ENCODE results near the gene ACBD6.

The ACBD6 gene

DNA sequence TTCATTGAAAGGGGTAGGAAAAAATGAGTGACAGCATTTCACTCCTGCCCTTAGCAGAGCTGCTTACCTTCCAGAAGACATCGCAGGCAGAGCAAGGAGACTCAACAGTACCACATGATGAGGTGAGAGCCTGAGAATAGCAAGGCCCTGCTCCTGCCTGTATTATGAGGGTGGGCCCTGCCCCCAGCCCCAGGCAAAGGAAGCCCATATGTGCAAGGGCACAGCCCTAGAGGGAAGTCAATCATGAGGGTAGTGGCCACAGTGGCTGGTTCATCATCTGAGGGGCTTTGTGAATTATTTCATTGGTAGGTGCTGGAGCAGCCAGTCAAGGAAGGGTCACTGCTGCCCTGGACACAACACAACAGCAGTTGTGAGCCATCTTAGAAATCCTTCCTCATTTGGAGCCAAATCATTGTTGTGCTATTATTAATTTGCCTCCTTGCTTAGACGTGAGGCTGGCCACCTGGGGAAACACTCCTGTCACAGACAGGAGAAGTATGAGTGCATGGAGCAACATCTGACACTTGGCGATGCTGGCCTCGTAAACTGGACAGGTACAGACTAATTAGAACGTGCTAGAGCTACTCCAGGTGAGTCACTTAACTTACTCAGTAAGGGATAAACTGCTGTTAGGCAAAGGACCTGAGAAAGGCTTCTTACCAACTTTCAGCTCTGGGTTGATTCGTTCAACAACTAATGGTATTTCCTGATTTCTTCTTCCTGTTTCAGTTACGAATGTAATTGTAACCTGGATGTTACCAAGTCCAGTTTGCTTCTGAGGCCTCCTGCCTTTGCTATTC, 22.7 kb upstream of the ACBD6 start:
- no peak for DNase-seq

DNA sequence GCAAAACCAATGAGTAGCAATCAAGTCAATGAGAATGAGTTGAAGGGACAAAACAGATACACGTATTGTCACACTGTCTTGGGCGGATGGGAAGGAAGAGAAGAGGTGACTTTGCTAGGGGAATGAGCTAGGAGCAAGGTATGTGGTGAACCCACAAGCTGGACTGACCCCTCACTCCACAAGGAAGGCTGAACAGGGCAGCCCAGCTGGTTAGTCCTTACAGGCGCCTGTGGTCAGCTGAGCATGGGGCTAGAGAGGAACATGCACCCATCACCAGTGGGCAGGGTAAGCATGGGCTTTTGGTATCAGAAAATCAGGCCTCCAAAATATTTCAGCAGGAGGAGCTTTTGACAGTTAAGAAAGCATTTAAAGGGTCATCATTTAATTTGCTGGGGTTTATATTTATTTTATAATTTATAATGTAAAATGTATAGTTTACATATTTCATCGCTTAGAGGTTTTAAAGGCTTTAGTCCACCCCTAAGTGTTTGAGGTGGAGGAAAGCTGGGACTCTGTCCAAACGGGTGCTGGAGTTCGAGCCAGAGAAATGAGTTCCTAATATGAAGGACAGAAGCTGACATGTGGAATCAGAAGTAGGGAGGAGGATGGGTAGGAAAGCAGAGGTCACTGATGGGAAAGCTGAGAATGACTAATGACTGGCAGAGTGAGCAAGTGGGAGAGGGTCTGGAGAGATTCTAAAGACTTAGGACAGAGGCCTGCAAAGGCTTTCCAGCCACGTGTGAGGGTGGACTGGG, 22.0 kb upstream of the ACBD6 start:
- DNase-seq, result no peak

DNA sequence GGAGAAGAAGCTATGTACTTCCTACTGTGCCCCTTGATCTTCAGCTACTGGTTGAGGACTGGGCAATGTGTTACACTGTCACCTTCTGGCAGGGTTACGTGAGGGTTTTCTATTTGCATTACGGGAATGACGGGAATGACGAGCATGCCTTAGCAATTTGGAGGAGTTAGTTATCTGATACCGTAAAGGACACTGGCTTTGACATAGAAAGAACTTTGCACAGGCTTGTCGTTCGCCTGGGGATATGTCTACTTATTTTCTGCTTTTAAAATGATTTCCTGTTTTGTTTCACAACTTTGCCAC, 19.8 kb upstream of the ACBD6 start:
- DNase-seq, result no peak

DNA sequence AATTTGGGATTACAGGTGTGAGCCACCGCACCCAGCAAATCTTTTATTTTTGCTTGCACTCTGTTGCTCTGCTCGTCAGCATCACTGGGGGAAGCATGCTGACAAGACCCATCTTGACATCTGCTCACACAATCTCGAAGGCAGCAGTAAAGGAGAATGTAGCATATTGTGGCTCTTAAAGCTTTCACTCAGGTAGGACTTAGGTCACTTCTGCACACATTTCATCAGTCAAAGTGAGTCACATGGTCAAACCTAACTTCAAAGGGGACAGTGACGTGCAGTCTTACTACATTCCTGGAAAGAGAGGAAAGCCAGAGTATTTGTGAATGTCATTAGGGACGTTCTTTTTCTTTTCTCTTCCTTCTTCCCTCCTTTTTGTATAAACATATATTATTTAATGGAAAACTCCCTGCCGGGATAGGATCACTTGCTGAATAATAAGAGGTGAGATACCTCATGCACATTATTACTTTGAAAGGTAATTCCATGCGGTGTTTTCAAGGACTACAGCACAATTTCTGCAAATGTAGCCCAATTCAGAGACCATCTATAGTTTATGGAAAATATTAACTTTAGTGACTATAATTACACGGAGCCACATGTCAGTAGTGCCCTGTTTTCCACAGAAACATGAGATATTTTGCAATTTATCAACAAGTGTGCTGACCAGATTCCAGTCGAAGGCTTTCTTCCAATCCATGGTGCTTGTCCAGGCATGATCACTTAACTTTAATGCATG, 19.3 kb upstream of the ACBD6 start:
- DNase-seq, result no peak

DNA sequence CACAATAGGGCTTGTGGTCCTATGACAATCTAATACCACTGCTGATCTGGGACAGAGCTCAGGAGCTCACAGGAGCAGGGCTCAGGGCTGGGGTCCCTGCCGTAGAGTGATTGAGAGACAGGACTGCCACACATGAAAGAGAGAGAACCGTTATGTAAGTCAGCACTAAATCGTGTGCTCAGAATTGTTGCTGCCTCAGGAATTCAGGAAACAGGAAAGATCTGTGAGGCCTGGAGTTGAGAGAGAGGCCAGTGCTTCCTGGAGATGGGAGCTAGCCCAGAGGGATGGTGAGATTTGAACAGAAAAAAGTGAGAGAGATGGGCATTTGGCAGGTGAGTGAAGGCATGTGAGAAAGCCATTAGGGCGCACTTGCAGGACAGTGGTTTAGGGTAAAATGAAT, 17.5 kb upstream of the ACBD6 start:
- DNase-seq, result no peak

DNA sequence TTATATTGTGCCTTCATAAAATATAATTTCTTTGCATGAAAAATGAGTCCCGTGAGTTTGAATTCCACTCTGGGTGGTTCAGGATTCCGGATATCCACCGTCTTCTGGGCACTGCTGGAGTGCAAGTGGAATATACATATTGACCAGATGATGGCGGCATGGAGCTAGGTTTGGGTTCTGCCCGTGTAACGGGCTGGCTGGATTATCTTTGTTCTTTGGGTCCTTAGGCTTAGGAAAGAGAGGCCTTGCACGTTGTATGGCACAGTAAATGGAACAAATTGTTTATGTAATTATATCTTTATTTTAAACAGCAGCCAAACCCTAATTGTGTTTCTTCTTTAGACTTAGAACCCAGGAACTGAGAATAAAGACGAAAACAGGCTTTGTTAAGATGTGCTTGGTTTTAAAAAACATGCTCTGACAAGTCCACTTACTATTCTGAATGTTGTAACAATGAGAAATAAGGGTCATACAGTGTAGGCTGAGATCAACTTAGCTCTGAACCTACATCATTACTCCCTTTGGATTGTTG, 13.5 kb upstream of the ACBD6 start:
- DNase-seq, result peak; percentile 61

DNA sequence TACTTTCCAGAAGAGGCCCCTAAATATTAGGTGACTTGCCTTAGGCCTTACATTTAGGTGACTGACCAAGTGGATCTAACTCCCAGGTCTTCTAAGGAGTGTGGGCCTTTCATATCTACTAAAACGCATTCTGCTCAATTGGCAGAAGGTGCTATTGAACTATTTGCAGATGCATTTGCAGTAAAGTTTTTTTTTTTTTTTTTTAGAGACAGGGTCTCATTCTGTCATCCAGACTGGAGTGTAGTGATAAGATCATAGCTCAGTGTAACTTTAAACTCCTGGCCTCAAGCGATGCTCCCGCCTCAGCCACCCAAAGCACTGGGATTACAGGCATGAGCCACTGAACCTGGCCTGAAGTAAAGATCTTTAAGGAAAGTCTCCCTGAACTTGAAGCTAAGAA, 13.0 kb upstream of the ACBD6 start:
- DNase-seq, result no peak

DNA sequence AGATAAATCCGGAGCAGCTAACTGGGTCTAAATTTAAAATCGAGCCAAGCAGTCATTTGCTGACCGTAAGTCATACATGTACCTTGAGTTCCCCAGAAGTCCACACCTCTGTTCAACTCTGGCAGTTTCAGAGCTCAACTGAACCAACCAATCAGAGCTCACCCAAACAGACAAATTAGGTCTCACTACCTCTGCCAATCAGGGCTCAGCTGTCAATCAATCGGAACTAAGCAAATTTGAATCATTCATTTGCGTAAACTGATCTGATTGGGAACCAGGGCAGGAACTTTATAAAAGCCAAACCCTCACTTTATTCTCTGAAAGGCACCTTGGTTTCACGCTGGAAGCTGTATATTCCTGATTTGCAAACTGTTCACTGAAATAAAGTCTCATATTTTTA, 11.2 kb upstream of the ACBD6 start:
- no peak for DNase-seq

DNA sequence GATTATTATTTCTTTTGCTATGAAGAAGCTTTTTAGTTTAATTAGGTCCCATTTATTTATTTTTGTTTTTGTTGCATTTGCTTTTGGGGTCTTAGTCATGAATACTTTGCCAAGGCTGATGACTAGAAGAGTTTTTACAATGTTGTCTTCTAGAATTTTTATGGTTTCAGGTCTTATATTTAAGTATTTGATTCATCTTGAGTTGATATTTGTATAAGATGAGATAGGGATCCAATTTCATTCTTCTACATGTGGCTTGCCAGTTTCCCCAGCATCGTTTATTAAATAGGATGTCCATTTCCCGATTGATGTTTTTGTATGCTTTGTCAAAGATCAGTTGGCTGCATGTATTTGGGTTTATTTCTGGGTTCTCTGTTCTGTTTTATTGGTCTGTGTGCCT, 8.5 kb upstream of the ACBD6 start:
- DNase-seq, result no peak

DNA sequence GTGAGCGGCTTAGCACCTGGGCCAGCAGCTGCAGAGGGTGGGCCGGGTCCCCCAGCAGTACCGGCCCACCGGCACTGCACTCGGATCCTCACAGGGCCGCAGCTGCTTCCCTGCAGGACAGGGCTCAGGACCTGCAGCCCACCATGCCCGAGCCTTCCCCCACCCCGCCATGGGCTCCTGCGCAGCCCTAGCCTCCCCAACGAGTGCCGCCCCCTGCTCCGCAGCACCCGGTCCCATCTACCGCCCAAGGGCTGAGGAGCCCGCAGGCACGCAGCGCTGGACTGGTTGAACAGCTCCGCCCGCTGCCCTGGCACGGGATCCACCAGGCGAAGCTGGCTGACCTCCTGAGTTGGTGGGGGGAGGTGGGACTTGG, 6.3 kb upstream of the ACBD6 start:
- DNase-seq, result no peak

DNA sequence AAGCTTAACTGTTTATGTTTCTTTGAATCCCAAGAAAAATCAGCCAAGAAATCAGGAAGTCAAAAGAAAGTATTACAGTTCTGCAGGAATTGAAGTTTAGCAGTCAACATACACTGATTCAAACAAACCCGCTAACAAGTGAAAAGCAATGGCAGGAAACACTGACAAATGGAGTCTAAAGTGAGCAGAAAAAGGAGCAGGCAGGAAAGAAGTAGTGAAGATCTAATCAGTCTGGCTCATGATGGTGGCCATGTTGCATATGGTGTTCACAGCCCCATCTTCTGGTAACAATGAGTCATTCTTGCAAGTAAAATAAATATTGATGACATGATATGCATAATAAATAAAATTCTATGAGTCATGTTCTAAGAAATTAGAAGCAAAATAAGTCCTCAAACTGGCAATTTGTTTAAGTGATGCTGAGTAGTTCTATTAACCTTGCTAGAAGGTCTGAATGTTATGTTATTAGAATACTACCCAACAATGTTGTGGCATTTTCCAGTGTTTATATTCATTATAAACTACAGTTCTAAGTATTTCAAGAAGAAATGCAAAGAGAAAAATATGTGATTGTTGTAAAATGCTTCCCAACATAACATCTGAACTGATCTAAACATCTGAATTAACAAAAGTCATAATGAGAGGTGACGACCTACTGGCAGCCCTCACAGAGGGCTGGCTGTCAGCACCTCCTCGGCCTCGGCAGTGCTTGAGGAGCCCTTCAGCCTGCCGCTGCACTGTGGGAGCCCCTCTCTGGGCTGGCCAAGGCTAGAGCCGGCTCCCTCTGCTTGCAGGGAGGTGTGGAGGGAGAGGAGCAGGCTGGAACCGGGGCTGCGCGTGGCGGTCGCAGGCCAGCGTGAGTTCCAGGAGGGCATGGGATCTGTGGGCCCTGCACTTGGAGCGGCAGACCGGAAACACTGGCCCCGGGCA, 5.7 kb upstream of the ACBD6 start:
- DNase-seq, result peak; percentile 39

DNA sequence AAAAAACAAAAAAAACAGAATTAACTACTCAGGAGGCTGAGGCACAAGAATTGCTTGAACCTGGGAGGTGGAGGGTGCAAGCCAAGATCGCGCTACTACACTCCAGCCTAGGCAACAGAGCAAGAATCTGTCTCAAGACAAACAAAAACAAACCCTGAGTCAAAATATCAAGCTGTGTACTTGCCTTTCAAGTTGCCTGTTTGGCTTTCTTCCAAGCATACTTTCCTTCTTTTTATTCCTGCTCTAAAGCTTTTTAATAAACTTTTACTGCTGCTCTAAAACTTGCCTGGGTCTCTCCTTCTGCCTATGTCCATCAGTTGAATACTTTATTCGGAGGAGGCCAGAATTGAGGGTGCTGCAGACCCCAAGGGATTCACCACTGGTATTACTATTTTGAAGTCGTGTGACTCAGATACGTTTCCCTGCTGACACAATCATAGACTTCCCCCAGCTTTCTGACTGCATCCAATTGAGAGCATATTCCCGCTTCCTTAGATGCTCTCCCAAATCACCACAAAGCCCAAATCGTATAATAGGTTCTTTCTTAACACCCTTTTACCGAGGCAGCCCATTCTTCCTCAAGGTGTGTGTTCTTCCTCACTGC, 3.5 kb upstream of the ACBD6 start:
- DNase-seq, result no peak

DNA sequence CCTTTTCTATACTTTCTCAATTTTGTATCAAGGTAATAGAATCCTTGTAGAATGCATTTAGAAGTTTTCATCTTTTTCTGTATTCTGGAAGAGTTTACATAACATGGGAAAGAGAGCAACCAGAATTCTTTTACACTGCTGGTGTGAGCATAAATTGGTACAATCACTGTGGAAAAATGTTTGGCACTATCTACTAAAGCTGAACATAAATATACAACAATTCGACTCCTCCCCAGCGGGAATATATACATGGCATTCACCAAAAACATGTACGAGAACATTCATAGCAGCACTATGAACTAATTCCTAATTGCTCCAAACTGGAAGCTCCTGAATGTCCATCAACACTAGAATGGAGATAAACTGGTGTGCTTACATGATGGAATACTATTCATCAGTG, 1.8 kb upstream of the ACBD6 start:
- no peak for DNase-seq

DNA sequence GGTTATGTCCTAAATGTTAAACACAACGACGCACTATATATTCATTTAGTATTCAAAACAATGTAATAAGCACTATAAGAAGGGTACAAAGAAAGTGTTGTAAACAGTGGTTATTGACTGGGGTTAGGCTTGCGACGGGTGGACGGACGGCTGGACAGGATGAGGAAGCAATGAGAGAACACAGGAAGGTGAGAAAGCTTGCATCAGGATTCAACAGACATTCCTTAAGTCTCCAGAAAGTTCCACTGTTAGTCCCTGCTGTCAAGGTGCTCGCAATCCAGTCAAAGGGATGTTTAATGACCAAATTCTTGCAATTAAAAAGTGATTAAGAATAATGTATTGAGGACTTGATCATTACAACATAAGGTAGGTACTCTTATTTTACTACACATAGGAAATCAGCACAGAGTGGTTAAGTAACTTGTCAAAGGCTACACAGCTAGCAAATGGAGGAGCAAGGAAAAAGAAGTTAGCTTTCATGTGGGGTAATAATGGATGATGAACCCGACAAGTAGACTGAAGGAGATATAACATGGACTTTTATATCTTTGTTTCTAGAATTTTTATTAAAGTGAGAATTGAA, 994 bp upstream of the ACBD6 start:
- no peak for DNase-seq

DNA sequence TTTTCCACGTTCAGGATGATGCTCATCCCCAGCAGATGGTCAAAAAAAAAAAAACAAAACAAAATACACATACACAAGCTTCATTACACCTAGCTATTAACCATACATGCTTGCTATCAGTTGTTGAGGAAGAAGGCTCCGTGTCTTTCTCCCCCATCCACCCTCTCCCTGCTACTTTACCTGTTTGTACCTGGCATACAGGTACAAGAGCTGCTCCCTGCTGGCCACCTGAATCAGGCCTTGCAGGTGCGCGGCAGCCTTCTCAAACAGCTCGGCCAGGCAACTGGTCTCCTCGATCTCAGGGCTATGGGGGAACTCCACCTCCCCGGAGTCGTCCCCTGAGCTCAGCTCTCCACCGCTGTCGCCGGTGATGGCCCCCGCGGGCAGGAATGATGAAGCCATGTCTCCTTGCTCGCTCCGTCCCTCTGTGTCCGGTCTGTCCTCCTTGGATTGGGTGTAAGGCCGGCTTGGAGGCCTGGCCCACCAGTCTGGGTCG, 464 bp downstream of the ACBD6 start:
- DNase-seq, result no peak

DNA sequence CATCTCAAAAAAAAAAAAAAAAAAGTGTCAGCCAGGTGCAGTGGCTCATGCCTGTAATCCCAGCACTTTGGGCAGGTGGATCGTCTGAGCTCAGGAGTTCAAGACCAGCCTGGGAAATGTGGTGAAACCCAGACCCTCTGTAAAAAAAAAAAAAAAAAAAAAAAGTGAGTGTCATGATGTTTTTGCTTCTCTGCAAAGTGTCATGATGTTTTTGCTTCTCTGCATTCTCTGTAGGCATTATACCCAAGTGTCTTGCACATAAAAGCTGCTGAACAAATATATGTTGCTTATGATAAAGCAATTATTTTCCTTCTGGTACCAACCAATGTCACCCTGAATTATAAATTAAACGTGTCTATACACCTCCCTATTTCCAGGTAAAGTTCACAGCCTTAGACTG, 1.7 kb downstream of the ACBD6 start:
- no peak for DNase-seq

DNA sequence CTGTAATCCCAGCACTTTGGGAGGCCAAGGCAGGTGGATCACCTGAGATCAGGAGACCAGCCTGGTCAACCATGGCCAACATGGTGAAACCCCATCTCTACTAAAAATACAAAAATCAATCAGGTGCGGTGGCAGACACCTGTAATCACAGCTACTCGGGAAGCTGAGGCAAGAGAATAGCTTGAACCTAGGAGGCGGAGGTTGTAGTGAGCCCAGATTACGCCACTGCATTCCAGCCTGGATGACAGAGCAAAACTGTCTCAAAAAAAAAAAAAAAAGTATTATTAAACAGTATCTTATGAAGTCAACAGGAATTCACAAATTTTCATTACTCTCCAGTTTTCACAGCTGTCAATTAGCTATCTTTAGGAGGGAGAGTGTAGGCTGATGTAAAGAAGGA, 3.8 kb downstream of the ACBD6 start:
- no peak for DNase-seq

DNA sequence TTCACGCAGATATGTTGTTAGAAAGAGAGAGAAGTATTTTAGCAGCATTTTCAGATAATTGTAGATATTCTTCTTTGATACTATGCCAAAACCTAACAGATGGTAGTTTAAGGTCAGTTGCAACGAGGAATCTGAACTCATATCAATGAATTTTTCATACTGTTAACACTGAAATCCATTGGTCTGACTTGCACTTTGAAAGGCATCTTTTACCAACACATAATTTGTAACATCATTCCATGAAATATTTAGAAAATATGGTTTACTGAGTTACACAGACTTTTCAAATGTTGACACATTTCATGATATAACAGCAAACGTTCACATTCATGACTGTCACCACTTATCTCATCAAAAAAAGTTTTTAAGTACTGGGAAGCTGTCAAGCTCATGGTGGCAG, 4.6 kb downstream of the ACBD6 start:
- no peak for DNase-seq

DNA sequence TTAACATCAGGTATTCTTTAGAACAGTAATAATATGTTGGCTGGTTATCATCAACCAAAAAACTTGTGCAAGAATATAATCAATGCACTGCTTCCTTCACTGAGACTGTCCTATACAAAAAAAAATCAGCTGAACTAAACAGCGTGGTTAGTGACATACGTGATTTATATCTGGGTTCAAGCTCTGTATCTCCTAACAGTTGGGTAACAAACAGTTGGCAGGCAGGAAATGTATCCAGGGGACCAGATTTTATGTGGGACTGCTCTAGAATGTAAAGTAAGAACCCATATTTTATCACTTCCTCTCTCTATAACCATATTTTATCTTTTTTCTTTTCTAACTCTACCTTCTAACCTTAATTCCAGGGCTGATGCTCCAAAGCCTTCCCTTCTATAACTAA, 8.0 kb downstream of the ACBD6 start:
- DNase-seq, result no peak

DNA sequence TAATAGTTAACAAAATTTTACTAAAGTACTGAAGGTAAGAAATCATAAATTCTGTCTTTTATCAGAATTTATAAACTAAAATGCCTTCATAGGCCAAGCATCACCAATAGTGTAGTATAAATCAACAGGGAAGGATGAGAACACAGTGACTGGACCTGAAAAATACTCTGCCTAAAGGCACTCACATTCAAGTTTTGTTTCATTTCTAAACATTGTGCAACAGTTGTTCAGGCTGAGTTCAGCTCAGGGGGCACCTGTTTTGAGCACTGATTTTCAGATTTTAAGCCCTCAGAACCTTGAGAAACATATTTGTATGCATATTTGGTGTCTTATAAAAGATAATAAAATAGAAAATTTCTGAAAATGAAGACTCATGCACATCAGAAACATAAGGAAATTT, 12.4 kb downstream of the ACBD6 start:
- DNase-seq, result no peak

DNA sequence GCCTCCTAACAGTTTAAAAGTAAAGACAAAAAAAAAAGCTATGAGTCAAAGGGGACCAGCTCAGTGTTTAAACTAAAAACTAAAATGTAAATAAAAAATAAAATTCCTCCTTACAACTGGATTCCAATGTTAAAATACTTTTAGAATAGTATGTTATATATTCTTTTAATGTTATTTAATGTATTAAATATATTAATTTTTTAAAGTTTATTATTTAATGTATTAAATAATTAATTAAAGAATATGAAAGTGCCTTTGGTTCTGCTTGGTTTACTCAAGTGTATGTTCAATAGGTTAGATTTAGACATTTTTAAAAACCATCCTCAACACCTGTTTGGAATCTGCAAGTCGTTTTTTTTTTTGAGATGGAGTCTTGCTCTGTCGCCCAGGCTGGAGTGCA, 13.1 kb downstream of the ACBD6 start:
- no peak for DNase-seq

DNA sequence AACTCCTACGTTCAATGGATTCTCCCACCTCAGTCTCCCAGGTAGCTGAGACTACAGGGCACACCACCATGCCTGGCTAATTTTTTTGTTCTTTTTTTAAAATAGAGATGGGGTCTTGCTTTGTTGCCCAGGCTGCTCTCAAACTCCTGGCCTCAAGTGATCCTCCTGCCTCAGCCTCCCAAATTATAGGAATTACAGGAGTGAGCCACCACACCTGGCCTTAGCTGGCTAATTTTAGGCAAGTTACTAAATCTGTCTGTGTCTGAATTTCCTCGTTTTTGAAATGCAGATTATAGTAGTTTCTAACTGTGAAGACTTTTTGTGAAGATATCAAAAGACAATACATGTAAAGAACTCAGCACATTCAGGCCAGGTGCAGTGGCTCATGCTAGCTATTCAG, 13.7 kb downstream of the ACBD6 start:
- DNase-seq, result no peak

All from CD4-positive, alpha-beta T cell treated with Interleukin-4 for 4 hours (primary cell).